ENCODE results near the gene IFNGR1.
"Not testable (repeated sequence)": the region's sequence is repeated elsewhere in the genome, so short reads cannot be mapped to it uniquely, and the experiment has no call there.

The IFNGR1 gene

GRCh38 chr6:137227871-137228302 lies 8.7 kb upstream of the IFNGR1 start:
- DNase-seq = no peak
- no peaks in the 10 kb centered on the region for H3K36me3 Mint-ChIP-seq (ENCODE audit: low read depth)
- H3K27ac Mint-ChIP-seq = no peak overlapping the region
- H3K27me3 Mint-ChIP-seq = peaks cover 10% of the 10 kb centered on the region
- no peaks in the 10 kb centered on the region for H3K9me3 Mint-ChIP-seq
- peak; percentile 69 for ATAC-seq
- no peak overlapping the region for H3K4me3 Mint-ChIP-seq
- H3K4me1 Mint-ChIP-seq = peaks cover 72% of the 10 kb centered on the region

- Mint-ChIP-seq H3K27me3 (peaks cover 10% of the 10 kb centered on the region), H3K27ac (peak overlapping the region; percentile 0), H3K4me1 (peaks cover 62% of the 10 kb centered on the region), H3K36me3 (ENCODE audit: low read depth) (no peaks in the 10 kb centered on the region), H3K4me3 (no peak overlapping the region), H3K9me3 (no peaks in the 10 kb centered on the region)
- no peak for ATAC-seq
- DNase-seq = no peak
Measured at GRCh38 chr6:137226697-137227096, 7.5 kb upstream of the IFNGR1 start.

- Mint-ChIP-seq H3K27me3 (peaks cover 5% of the 10 kb centered on the region), H3K36me3 (ENCODE audit: low read depth) (no peaks in the 10 kb centered on the region), H3K4me1 (peaks cover 57% of the 10 kb centered on the region), H3K9me3 (no peaks in the 10 kb centered on the region), H3K27ac (peak overlapping the region; percentile 66), H3K4me3 (no peak overlapping the region)
- ATAC-seq = no peak
- DNase-seq = no peak
Measured at GRCh38 chr6:137224799-137225198, 5.6 kb upstream of the IFNGR1 start.

GRCh38 chr6:137223370-137224131 lies 4.4 kb upstream of the IFNGR1 start:
- Mint-ChIP-seq H3K27ac (peak overlapping the region; percentile 79), H3K9me3 (no peaks in the 10 kb centered on the region), H3K27me3 (no peaks in the 10 kb centered on the region), H3K4me1 (peaks cover 61% of the 10 kb centered on the region), H3K4me3 (no peak overlapping the region), H3K36me3 (ENCODE audit: low read depth) (peaks cover 2% of the 10 kb centered on the region)
- ATAC-seq (no peak), DNase-seq (no peak)

GRCh38 chr6:137222381-137222780 lies 3.2 kb upstream of the IFNGR1 start:
- peaks cover 7% of the 10 kb centered on the region for H3K36me3 Mint-ChIP-seq (ENCODE audit: low read depth)
- DNase-seq (no peak), ATAC-seq (no peak)
- peaks cover 61% of the 10 kb centered on the region for H3K4me1 Mint-ChIP-seq
- no peaks in the 10 kb centered on the region for H3K27me3 Mint-ChIP-seq
- no peak overlapping the region for H3K4me3 Mint-ChIP-seq
- H3K27ac Mint-ChIP-seq = no peak overlapping the region
- no peaks in the 10 kb centered on the region for H3K9me3 Mint-ChIP-seq

GRCh38 chr6:137219664-137220252 lies 573 bp upstream of the IFNGR1 start:
- H3K27me3 Mint-ChIP-seq = no peaks in the 10 kb centered on the region
- DNase-seq = no peak
- H3K4me1 Mint-ChIP-seq = peaks cover 67% of the 10 kb centered on the region
- H3K9me3 Mint-ChIP-seq = no peaks in the 10 kb centered on the region
- peak overlapping the region; percentile 100 for H3K4me3 Mint-ChIP-seq
- peaks cover 9% of the 10 kb centered on the region for H3K36me3 Mint-ChIP-seq (ENCODE audit: low read depth)
- no peak for ATAC-seq
- peak overlapping the region; percentile 76 for H3K27ac Mint-ChIP-seq

GRCh38 chr6:137218473-137218916 lies 690 bp downstream of the IFNGR1 start:
- peaks cover 66% of the 10 kb centered on the region for H3K4me1 Mint-ChIP-seq
- peak overlapping the region; percentile 100 for H3K4me3 Mint-ChIP-seq
- H3K27ac Mint-ChIP-seq = peak overlapping the region; percentile 99
- ATAC-seq (peak; percentile 83), DNase-seq (peak; percentile 37)
- H3K27me3 Mint-ChIP-seq = no peaks in the 10 kb centered on the region
- no peaks in the 10 kb centered on the region for H3K9me3 Mint-ChIP-seq
- H3K36me3 Mint-ChIP-seq (ENCODE audit: low read depth) = peaks cover 13% of the 10 kb centered on the region

- no peaks in the 10 kb centered on the region for H3K27me3 Mint-ChIP-seq
- no peaks in the 10 kb centered on the region for H3K9me3 Mint-ChIP-seq
- ATAC-seq = no peak
- H3K4me3 Mint-ChIP-seq = peak overlapping the region; percentile 100
- H3K4me1 Mint-ChIP-seq = peaks cover 67% of the 10 kb centered on the region
- DNase-seq = no peak
- peaks cover 13% of the 10 kb centered on the region for H3K36me3 Mint-ChIP-seq (ENCODE audit: low read depth)
- peak overlapping the region; percentile 99 for H3K27ac Mint-ChIP-seq
Measured at GRCh38 chr6:137217801-137218472, 1.2 kb downstream of the IFNGR1 start.

- ATAC-seq (no peak), DNase-seq (no peak)
- peak overlapping the region; percentile 100 for H3K4me3 Mint-ChIP-seq
- H3K9me3 Mint-ChIP-seq = no peaks in the 10 kb centered on the region
- peaks cover 15% of the 10 kb centered on the region for H3K36me3 Mint-ChIP-seq (ENCODE audit: low read depth)
- H3K27me3 Mint-ChIP-seq = no peaks in the 10 kb centered on the region
- peaks cover 74% of the 10 kb centered on the region for H3K4me1 Mint-ChIP-seq
- H3K27ac Mint-ChIP-seq = no peak overlapping the region
Measured at GRCh38 chr6:137216875-137217553, 2.2 kb downstream of the IFNGR1 start.

- Mint-ChIP-seq H3K9me3 (no peaks in the 10 kb centered on the region), H3K27me3 (no peaks in the 10 kb centered on the region), H3K4me3 (peak overlapping the region; percentile 100), H3K36me3 (ENCODE audit: low read depth) (peaks cover 19% of the 10 kb centered on the region), H3K4me1 (peaks cover 80% of the 10 kb centered on the region), H3K27ac (no peak overlapping the region)
- DNase-seq = no peak
- ATAC-seq = no peak
Measured at GRCh38 chr6:137216106-137216505, 3.1 kb downstream of the IFNGR1 start.

GRCh38 chr6:137215630-137216029 lies 3.6 kb downstream of the IFNGR1 start:
- H3K9me3 Mint-ChIP-seq, DNase-seq, H3K4me3 Mint-ChIP-seq, ATAC-seq, H3K27ac Mint-ChIP-seq, H3K27me3 Mint-ChIP-seq: not testable (repeated sequence)
- peaks cover 78% of the 10 kb centered on the region for H3K4me1 Mint-ChIP-seq
- H3K36me3 Mint-ChIP-seq (ENCODE audit: low read depth) = peaks cover 19% of the 10 kb centered on the region

- Mint-ChIP-seq H3K27ac (no peak overlapping the region), H3K4me1 (peaks cover 71% of the 10 kb centered on the region), H3K36me3 (ENCODE audit: low read depth) (peaks cover 23% of the 10 kb centered on the region), H3K27me3 (no peaks in the 10 kb centered on the region), H3K9me3 (peaks cover 6% of the 10 kb centered on the region), H3K4me3 (no peak overlapping the region)
- no peak for DNase-seq
- no peak for ATAC-seq
Measured at GRCh38 chr6:137214931-137215330, 4.3 kb downstream of the IFNGR1 start.

- H3K4me3 Mint-ChIP-seq = no peak overlapping the region
- H3K27ac Mint-ChIP-seq = no peak overlapping the region
- ATAC-seq (no peak), DNase-seq (no peak)
- peaks cover 69% of the 10 kb centered on the region for H3K4me1 Mint-ChIP-seq
- H3K9me3 Mint-ChIP-seq = peaks cover 17% of the 10 kb centered on the region
- H3K36me3 Mint-ChIP-seq (ENCODE audit: low read depth) = peaks cover 33% of the 10 kb centered on the region
- no peaks in the 10 kb centered on the region for H3K27me3 Mint-ChIP-seq
Measured at GRCh38 chr6:137213813-137214212, 5.4 kb downstream of the IFNGR1 start.

- no peak overlapping the region for H3K27ac Mint-ChIP-seq
Measured at GRCh38 chr6:137213331-137213740, 5.8 kb downstream of the IFNGR1 start.

More at GRCh38 chr6:137213331-137213740, 5.8 kb downstream of the IFNGR1 start:
- H3K27me3 Mint-ChIP-seq = no peaks in the 10 kb centered on the region
- peaks cover 32% of the 10 kb centered on the region for H3K36me3 Mint-ChIP-seq (ENCODE audit: low read depth)
- no peak overlapping the region for H3K4me3 Mint-ChIP-seq
- peaks cover 17% of the 10 kb centered on the region for H3K9me3 Mint-ChIP-seq
- ATAC-seq (no peak), DNase-seq (no peak)
- peaks cover 64% of the 10 kb centered on the region for H3K4me1 Mint-ChIP-seq
